ENCODE data around the gene CDC42BPB.
A peak's percentile ranks its signal among the peaks of the same experiment; 100 is the strongest.

The CDC42BPB gene

GRCh38 chr14:103095210-103095778 lies 37.9 kb upstream of the CDC42BPB start:
- no peak for DNase-seq

GRCh38 chr14:103094406-103095209 lies 37.3 kb upstream of the CDC42BPB start, which contains the start of gene EXOC3L4:
TSS of gene EXOC3L4 (plus strand) at chr14:103094725. CDS start at chr14:103100220, 5,495 bp downstream.
- no peak for DNase-seq

- DNase-seq: no peak
These were observed 36.6 kb upstream of the CDC42BPB start for GRCh38 chr14:103093856-103094405.

GRCh38 chr14:103091883-103092222 lies 34.5 kb upstream of the CDC42BPB start:
- DNase-seq: no peak

GRCh38 chr14:103091041-103091882 lies 33.9 kb upstream of the CDC42BPB start:
- DNase-seq: peak; percentile 76

- no peak for DNase-seq
These were observed 33.2 kb upstream of the CDC42BPB start for GRCh38 chr14:103090481-103091020.

- no peak for DNase-seq
These were observed 32.3 kb upstream of the CDC42BPB start for GRCh38 chr14:103089386-103090335.

- DNase-seq: no peak
These were observed 31.6 kb upstream of the CDC42BPB start for GRCh38 chr14:103088921-103089320.

- DNase-seq: no peak
These were observed 30.0 kb upstream of the CDC42BPB start for GRCh38 chr14:103087343-103087835.

- no peak for DNase-seq
These were observed 29.5 kb upstream of the CDC42BPB start for GRCh38 chr14:103086771-103087342.

GRCh38 chr14:103085106-103086091 lies 28.1 kb upstream of the CDC42BPB start:
- DNase-seq: no peak

GRCh38 chr14:103084021-103084919 lies 26.9 kb upstream of the CDC42BPB start, which contains the start of gene LBHD2:
TSS of gene LBHD2 (plus strand) at chr14:103084210. CDS start at chr14:103086013, 1,803 bp downstream.
- DNase-seq: no peak

GRCh38 chr14:103081951-103082350 lies 24.6 kb upstream of the CDC42BPB start:
- no peak for DNase-seq

- DNase-seq: no peak
These were observed 21.7 kb upstream of the CDC42BPB start for GRCh38 chr14:103078860-103079587.

- DNase-seq: peak; percentile 82
These were observed 21.0 kb upstream of the CDC42BPB start for GRCh38 chr14:103078420-103078749.

GRCh38 chr14:103074729-103075367 lies 17.5 kb upstream of the CDC42BPB start:
- DNase-seq: no peak

- DNase-seq: no peak
These were observed 16.8 kb upstream of the CDC42BPB start for GRCh38 chr14:103073876-103074728.

Data from activated CD4-positive, alpha-beta T cell treated with anti-CD3 and anti-CD28 coated beads, Interleukin-10, Interleukin-2, amounts not matched to agents 100 ng/mL and 50 ng/mL, durations not matched to agents 16 hours and 8 hours (primary cell).